ENCODE results near the gene RSBN1L. TPM values are rescaled to one million over a fixed set of nuclear protein-coding genes. Genes with fewer than 3 reads are reported as not detected.

The RSBN1L gene
- polyA plus RNA-seq, 1 of the 3 experiments (the other 2 are of a cell fraction) = 6.5 TPM

DNA sequence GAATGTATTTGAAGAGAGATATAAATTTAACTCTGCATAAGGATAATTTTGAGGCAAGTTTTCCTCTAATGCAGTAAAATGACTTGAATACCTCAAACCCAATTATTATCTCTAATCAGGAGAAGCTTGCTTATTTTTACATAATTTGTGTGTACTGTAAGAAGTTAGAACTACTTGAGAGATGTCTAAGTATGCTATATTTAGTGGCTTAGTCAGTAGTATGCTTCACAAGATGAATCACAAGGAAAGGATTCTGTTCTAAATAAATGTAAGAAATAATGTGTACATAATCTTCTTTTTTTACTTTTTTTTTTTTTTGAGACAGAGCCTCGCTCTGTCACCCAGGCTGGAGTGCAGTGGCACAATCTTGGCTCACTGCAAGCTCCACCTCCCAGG, 116.0 kb downstream of the RSBN1L start:
- ChIA-PET POLR2A (no interaction called here), CTCF (interaction anchor here (1.0 to 1.2 kb wide), 3 partner anchors 31 to 112 kb away, joined by 3 read pairs; no protein-coding TSS in a partner anchor)
- WGBS (ENCODE audit: low lambda C conversion rate) = 32% methylated on average over 1 of the region's 1 CpG
- H3K9me2 ChIP-seq = no peaks in the 10 kb centered on the region
- peaks cover 0 to 8% of the 10 kb centered on the region in 2 experiments for H3K36me3 ChIP-seq (replicated peaks in 1 of 2; ENCODE audit: control insufficient read depth in 1 of 2, insufficient read depth in 2 of 2, low read length in 1 of 2)
- no peaks in the 10 kb centered on the region for H3K27me3 ChIP-seq (ENCODE audit: insufficient read depth)
- peaks cover 24% of the 10 kb centered on the region for H3F3A ChIP-seq (replicated peaks; ENCODE audit: insufficient read depth)
- TF ChIP-seq FOSL2 (IDR thresholded peaks at IDR 0.05; ENCODE audit: borderline replicate concordance, low read depth) (peak; percentile 90), JUND (IDR thresholded peaks at IDR 0.05) (peak; percentile 59; the same call in 1 of the 2 replicates), TEAD4 (IDR thresholded peaks at IDR 0.05; ENCODE audit: borderline replicate concordance, insufficient read depth) (peak; percentile 2; the same call in 1 of the 2 replicates), CHD2 (IDR thresholded peaks at IDR 0.05; ENCODE audit: low read length, partially characterized antibody) (no peak), SIN3A (IDR thresholded peaks at IDR 0.05; ENCODE audit: borderline replicate concordance, low read depth, low read length) (no peak), POLR2AphosphoS5 (IDR thresholded peaks at IDR 0.05; ENCODE audit: low read depth, low read length) (no peak; the same call in 1 of the 2 replicates), MEF2A (IDR thresholded peaks at IDR 0.05; ENCODE audit: borderline replicate concordance, low read depth) (peak; percentile 97)
- no peak overlapping the region for H2AFZ ChIP-seq (ENCODE audit: low read depth)
- no peak for DNase-seq
- H3K4me1 ChIP-seq (ENCODE audit: control insufficient read depth in 1 of 2, insufficient read depth in 2 of 2, low read depth in 1 of 2, low read length in 1 of 2) = peaks cover 4 to 14% of the 10 kb centered on the region in 2 experiments; a peak in 2 of 4 replicates
- peaks cover 4% of the 10 kb centered on the region; the same call in 1 of the 2 replicates for H4K20me1 ChIP-seq (ENCODE audit: insufficient read depth)
- peak overlapping the region; percentile 50 to 80; a peak in 3 of 4 replicates for H3K27ac ChIP-seq (ENCODE audit: low read depth in 2 of 2, low read length in 1 of 2)
- no peak overlapping the region for H3K4me3 ChIP-seq (ENCODE audit: low read depth in 2 of 2, low read length in 1 of 2)
- H3K4me2 ChIP-seq = peak overlapping the region; percentile 41
- H3K9ac ChIP-seq = peak overlapping the region; percentile 15; the same call in 1 of the 2 replicates
- peaks cover 92% of the 10 kb centered on the region for H3K79me2 ChIP-seq (ENCODE audit: insufficient read depth)
- H3K9me3 ChIP-seq = peaks cover 15% of the 10 kb centered on the region

DNA sequence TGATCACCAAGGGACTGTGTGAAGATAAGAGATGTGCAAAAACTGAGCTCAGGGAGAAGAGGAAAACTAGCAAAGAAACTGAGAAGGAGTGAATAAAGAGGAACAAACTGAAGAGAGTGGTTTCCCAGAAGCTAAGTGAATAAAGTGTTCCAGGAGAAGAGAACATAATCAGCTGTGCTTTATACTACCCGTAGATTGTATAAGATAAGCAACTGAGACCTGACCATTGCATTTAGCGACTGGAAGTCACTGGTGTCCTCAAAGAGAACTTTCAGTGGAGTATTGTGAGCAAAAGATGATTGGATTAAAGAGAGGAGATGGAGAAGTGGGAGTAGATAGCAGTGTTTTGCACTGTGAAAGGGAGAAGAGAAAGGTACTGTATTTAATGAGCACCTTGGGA, 116.9 kb downstream of the RSBN1L start:
- Histone ChIP-seq H3K9ac (no peak overlapping the region), H3K36me3 (replicated peaks in 1 of 2; ENCODE audit: control insufficient read depth in 1 of 2, insufficient read depth in 2 of 2, low read length in 1 of 2) (peaks cover 0 to 13% of the 10 kb centered on the region in 2 experiments), H4K20me1 (ENCODE audit: insufficient read depth) (peaks cover 4% of the 10 kb centered on the region; the same call in 1 of the 2 replicates), H3K4me1 (ENCODE audit: control insufficient read depth in 1 of 2, insufficient read depth in 2 of 2, low read depth in 1 of 2, low read length in 1 of 2) (peaks cover 4 to 14% of the 10 kb centered on the region in 2 experiments; a peak in 2 of 4 replicates), H3K4me2 (no peak overlapping the region), H3K79me2 (ENCODE audit: insufficient read depth) (peaks cover 92% of the 10 kb centered on the region), H3K27ac (ENCODE audit: low read depth in 2 of 2, low read length in 1 of 2) (peak overlapping the region in 1 of 2 experiments; percentile 80; a peak in 2 of 4 replicates), H2AFZ (ENCODE audit: low read depth) (no peak overlapping the region), H3K4me3 (ENCODE audit: low read depth in 2 of 2, low read length in 1 of 2) (no peak overlapping the region), H3F3A (replicated peaks; ENCODE audit: insufficient read depth) (peaks cover 24% of the 10 kb centered on the region), H3K27me3 (ENCODE audit: insufficient read depth) (no peaks in the 10 kb centered on the region), H3K9me3 (peaks cover 7% of the 10 kb centered on the region; the same call in 1 of the 2 replicates), H3K9me2 (no peaks in the 10 kb centered on the region)
- ChIA-PET CTCF (interaction anchor here (0.9 to 1.6 kb wide), 3 partner anchors 12 to 19 kb away, joined by 3 read pairs; partner anchors contain the start of genes PHTF2 and TMEM60), POLR2A (interaction anchor here (0.7 kb wide), 1 partner anchor 14 kb away, joined by 3 read pairs; the partner anchor contains the start of genes PHTF2 and TMEM60)
- TF ChIP-seq SMC3 (IDR thresholded peaks at IDR 0.05; ENCODE audit: low read depth, low read length) (no peak), TEAD4 (IDR thresholded peaks at IDR 0.05; ENCODE audit: borderline replicate concordance, insufficient read depth) (no peak), MXI1 (IDR thresholded peaks at IDR 0.05; ENCODE audit: low read depth, low read length) (no peak), JUND (IDR thresholded peaks at IDR 0.05) (no peak)
- TF ChIP-seq, protein P1, sequence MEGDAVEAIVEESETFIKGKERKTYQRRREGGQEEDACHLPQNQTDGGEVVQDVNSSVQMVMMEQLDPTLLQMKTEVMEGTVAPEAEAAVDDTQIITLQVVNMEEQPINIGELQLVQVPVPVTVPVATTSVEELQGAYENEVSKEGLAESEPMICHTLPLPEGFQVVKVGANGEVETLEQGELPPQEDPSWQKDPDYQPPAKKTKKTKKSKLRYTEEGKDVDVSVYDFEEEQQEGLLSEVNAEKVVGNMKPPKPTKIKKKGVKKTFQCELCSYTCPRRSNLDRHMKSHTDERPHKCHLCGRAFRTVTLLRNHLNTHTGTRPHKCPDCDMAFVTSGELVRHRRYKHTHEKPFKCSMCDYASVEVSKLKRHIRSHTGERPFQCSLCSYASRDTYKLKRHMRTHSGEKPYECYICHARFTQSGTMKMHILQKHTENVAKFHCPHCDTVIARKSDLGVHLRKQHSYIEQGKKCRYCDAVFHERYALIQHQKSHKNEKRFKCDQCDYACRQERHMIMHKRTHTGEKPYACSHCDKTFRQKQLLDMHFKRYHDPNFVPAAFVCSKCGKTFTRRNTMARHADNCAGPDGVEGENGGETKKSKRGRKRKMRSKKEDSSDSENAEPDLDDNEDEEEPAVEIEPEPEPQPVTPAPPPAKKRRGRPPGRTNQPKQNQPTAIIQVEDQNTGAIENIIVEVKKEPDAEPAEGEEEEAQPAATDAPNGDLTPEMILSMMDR (IDR thresholded peaks at IDR 0.05) = no peak
- WGBS (ENCODE audit: low lambda C conversion rate) = 91% methylated on average over 2 of the region's 2 CpGs
- DNase-seq = no peak
